ENCODE data around the gene GCNT3. TPM values are rescaled to one million over a fixed set of nuclear protein-coding genes. Genes with fewer than 3 reads are reported as not detected.
A peak's percentile ranks its signal among the peaks of the same experiment; 100 is the strongest.
"Not testable (repeated sequence)": the region's sequence is repeated elsewhere in the genome, so short reads cannot be mapped to it uniquely, and the experiment has no call there.

GCNT3 gene
- total RNA-seq, 1 donor from 2014 or later = 0.40 TPM

GRCh38 chr15:59636184-59636583 is 24.6 kb downstream of the GCNT3 start:
- H3K9me3 Mint-ChIP-seq (ENCODE audit: unreplicated experiment) = no peaks in the 10 kb centered on the region
- peaks cover 17% of the 10 kb centered on the region for H3K36me3 Mint-ChIP-seq (ENCODE audit: unreplicated experiment)
- peaks cover 4% of the 10 kb centered on the region for H3K27me3 Mint-ChIP-seq (ENCODE audit: unreplicated experiment)
- no peak for DNase-seq (ENCODE audit: extremely low spot score, unreplicated experiment)
- H3K27ac Mint-ChIP-seq (ENCODE audit: unreplicated experiment) = no peak overlapping the region
- TF ChIP-seq, protein P1, sequence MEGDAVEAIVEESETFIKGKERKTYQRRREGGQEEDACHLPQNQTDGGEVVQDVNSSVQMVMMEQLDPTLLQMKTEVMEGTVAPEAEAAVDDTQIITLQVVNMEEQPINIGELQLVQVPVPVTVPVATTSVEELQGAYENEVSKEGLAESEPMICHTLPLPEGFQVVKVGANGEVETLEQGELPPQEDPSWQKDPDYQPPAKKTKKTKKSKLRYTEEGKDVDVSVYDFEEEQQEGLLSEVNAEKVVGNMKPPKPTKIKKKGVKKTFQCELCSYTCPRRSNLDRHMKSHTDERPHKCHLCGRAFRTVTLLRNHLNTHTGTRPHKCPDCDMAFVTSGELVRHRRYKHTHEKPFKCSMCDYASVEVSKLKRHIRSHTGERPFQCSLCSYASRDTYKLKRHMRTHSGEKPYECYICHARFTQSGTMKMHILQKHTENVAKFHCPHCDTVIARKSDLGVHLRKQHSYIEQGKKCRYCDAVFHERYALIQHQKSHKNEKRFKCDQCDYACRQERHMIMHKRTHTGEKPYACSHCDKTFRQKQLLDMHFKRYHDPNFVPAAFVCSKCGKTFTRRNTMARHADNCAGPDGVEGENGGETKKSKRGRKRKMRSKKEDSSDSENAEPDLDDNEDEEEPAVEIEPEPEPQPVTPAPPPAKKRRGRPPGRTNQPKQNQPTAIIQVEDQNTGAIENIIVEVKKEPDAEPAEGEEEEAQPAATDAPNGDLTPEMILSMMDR (IDR thresholded peaks at IDR 0.05) = no peak
- no peak overlapping the region for H3K4me3 Mint-ChIP-seq (ENCODE audit: unreplicated experiment)
- H3K4me1 Mint-ChIP-seq (ENCODE audit: unreplicated experiment) = no peaks in the 10 kb centered on the region

DNA sequence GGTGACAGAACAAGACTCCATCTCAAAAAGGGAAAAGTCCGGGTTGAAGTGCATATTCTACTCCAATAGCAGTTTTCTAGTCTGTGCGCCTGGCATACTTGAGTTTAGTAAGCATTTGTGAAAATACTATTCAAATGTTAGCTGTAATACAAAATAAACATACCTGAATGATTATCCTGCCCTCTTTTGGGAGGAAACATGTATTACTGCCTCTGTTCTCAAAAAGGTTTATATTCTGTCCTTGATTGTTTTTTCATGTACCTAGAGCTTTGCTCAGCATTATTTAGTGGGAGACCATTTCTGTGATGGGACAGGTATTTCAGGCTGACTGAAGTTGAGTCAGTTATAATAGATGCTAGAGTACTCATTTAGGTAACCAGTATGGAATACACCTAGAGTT is 25.9 kb downstream of the GCNT3 start:
- TF ChIP-seq, protein P1 (IDR thresholded peaks at IDR 0.05) = peak; percentile 23
- H3K4me1 Mint-ChIP-seq (ENCODE audit: unreplicated experiment); H3K4me3 Mint-ChIP-seq (ENCODE audit: unreplicated experiment); H3K27ac Mint-ChIP-seq (ENCODE audit: unreplicated experiment); H3K27me3 Mint-ChIP-seq (ENCODE audit: unreplicated experiment); H3K9me3 Mint-ChIP-seq (ENCODE audit: unreplicated experiment); DNase-seq (ENCODE audit: extremely low spot score, unreplicated experiment): not testable (repeated sequence)
- H3K36me3 Mint-ChIP-seq (ENCODE audit: unreplicated experiment) = peaks cover 19% of the 10 kb centered on the region

GRCh38 chr15:59642351-59642750 is 30.8 kb downstream of the GCNT3 start:
- Mint-ChIP-seq H3K36me3 (ENCODE audit: unreplicated experiment) (peaks cover 20% of the 10 kb centered on the region), H3K9me3 (ENCODE audit: unreplicated experiment) (no peaks in the 10 kb centered on the region)

DNA sequence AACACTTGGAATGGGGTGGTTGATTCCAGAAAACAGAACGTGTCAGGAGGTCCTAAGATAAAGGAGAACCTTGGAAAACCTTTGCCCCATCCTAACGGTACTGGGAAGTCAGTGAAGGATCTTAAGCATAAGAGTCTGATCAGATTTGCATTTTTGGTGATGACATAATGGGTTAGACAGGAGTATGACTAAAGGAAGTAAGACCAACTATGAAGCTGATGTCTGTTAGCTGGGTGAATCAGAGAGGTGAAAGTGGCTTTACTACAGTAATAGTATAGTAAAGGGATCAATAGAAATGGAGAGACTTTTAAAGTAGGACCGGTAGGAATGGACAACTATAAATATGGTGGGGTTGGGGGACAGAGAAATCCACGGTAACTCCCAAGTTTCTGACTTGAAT is 33.2 kb downstream of the GCNT3 start:
- no peak for DNase-seq (ENCODE audit: extremely low spot score, unreplicated experiment)
- no peak overlapping the region for H3K4me3 Mint-ChIP-seq (ENCODE audit: unreplicated experiment)
- TF ChIP-seq, protein P1 (IDR thresholded peaks at IDR 0.05) = no peak
- H3K27me3 Mint-ChIP-seq (ENCODE audit: unreplicated experiment) = no peaks in the 10 kb centered on the region
- H3K9me3 Mint-ChIP-seq (ENCODE audit: unreplicated experiment) = no peaks in the 10 kb centered on the region
- no peak overlapping the region for H3K27ac Mint-ChIP-seq (ENCODE audit: unreplicated experiment)
- H3K4me1 Mint-ChIP-seq (ENCODE audit: unreplicated experiment) = peaks cover 1% of the 10 kb centered on the region
- peaks cover 14% of the 10 kb centered on the region for H3K36me3 Mint-ChIP-seq (ENCODE audit: unreplicated experiment)

More at GRCh38 chr15:59642351-59642750, 30.8 kb downstream of the GCNT3 start:
- H3K27ac Mint-ChIP-seq (ENCODE audit: unreplicated experiment) = no peak overlapping the region
- H3K4me3 Mint-ChIP-seq (ENCODE audit: unreplicated experiment) = no peak overlapping the region
- TF ChIP-seq, protein P1 (IDR thresholded peaks at IDR 0.05) = peak; percentile 40
- DNase-seq (ENCODE audit: extremely low spot score, unreplicated experiment) = no peak
- H3K27me3 Mint-ChIP-seq (ENCODE audit: unreplicated experiment) = no peaks in the 10 kb centered on the region
- no peaks in the 10 kb centered on the region for H3K4me1 Mint-ChIP-seq (ENCODE audit: unreplicated experiment)

DNA sequence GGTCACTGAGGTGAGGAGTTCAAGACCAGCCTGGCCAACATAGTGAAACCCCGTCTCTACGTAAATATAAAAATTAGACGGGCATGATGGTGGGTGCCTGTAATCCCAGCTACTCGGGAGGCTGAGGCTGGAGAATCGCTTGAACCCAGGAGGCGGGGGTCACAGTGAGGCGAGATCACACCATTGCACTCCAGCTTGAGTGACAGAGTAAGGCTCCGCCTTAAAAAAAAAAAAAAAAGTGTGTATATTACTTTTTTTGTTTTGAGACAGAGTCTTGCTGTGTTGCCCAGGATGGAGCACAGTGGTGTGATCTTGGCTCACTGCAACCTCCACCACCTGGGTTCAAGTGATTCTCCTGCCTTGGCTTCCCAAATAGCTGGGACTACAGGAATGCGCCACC is 34.2 kb downstream of the GCNT3 start:
- H3K9me3 Mint-ChIP-seq (ENCODE audit: unreplicated experiment); H3K27ac Mint-ChIP-seq (ENCODE audit: unreplicated experiment); H3K4me1 Mint-ChIP-seq (ENCODE audit: unreplicated experiment); H3K4me3 Mint-ChIP-seq (ENCODE audit: unreplicated experiment); H3K27me3 Mint-ChIP-seq (ENCODE audit: unreplicated experiment); DNase-seq (ENCODE audit: extremely low spot score, unreplicated experiment): not testable (repeated sequence)
- peaks cover 20% of the 10 kb centered on the region for H3K36me3 Mint-ChIP-seq (ENCODE audit: unreplicated experiment)

GRCh38 chr15:59646277-59646676 is 34.7 kb downstream of the GCNT3 start:
- TF ChIP-seq, protein P1 (IDR thresholded peaks at IDR 0.05) = no peak
- Mint-ChIP-seq H3K9me3 (ENCODE audit: unreplicated experiment) (no peaks in the 10 kb centered on the region), H3K36me3 (ENCODE audit: unreplicated experiment) (peaks cover 21% of the 10 kb centered on the region), H3K27me3 (ENCODE audit: unreplicated experiment) (no peaks in the 10 kb centered on the region), H3K27ac (ENCODE audit: unreplicated experiment) (no peak overlapping the region), H3K4me3 (ENCODE audit: unreplicated experiment) (no peak overlapping the region), H3K4me1 (ENCODE audit: unreplicated experiment) (peaks cover 1% of the 10 kb centered on the region)
- DNase-seq (ENCODE audit: extremely low spot score, unreplicated experiment) = no peak

All from osteocyte (in vitro differentiated cells).